Suprapubic skin (tissue), 4 donors: ENCODE results near the gene FLRT2. TPM values are rescaled to one million over a fixed set of nuclear protein-coding genes. Genes with fewer than 3 reads are reported as not detected.
A peak's percentile ranks its signal among the peaks of the same experiment; 100 is the strongest.

Experiments used
- DNase-seq, 2 donors: peaks; one replicate each; pipeline ENCODE4 v3.0.0-alpha.2; 2019; ENCODE audit warnings: low spot score in 2 of 2
- H3K27ac ChIP-seq: fragments of 200-600 bp; sonication (generic); one replicate; pipeline ENCODE4 v1.5.1; 2019
- H3K27me3 ChIP-seq: fragments of 200-600 bp; sonication (generic); one replicate; pipeline ENCODE4 v1.5.1; 2019
- H3K36me3 ChIP-seq: fragments of 200-600 bp; sonication (generic); one replicate; pipeline ENCODE4 v1.5.1; 2019
- H3K4me1 ChIP-seq: fragments of 200-600 bp; sonication (generic); one replicate; pipeline ENCODE4 v1.5.1; 2019
- H3K4me3 ChIP-seq: fragments of 200-600 bp; sonication (generic); one replicate; pipeline ENCODE4 v1.5.1; 2019; ENCODE audit warnings: mild to moderate bottlenecking
- H3K9me3 ChIP-seq: fragments of 200-600 bp; sonication (generic); one replicate; pipeline ENCODE4 v1.5.1; 2019
- EP300 ChIP-seq: sonication (generic); formaldehyde crosslinking; IDR thresholded peaks from one replicate; pipeline ENCODE4 v1.6.1; 2017; ENCODE audit warnings: antibody characterized with exemption
- POLR2A ChIP-seq, 2 donors: fragments of 450-650 bp; IDR thresholded peaks; one replicate each; pipeline ENCODE4 v1.6.1; 2017; ENCODE audit warnings: antibody characterized with exemption in 2 of 2, mild to moderate bottlenecking in 2 of 2, moderate library complexity in 2 of 2
- POLR2AphosphoS5 ChIP-seq, 3 donors: sonication (generic); formaldehyde crosslinking; IDR thresholded peaks; one replicate each; pipeline ENCODE4 v1.6.1; 2017; ENCODE audit warnings: antibody characterized with exemption in 3 of 3
- WGBS: methylation state at CpG from one replicate; pipeline ENCODE4 v1.1.5; 2018; 5-methylcytosine and 5-hydroxymethylcytosine counted together
- total RNA-seq, 4 donors: library from RNA; depleted of rRNA; stranded (reverse); fragments of >200 nt; gene quantifications; one replicate each; pipeline ENCODE4 v1.1.0, GENCODE V29; 2016
- TF ChIP-seq, protein P1 (sequence below), 2 donors: fragments of 200-600 bp in 1 of 2; fragments of 450-650 bp in 1 of 2; sonication (generic) in 1 of 2; IDR thresholded peaks; one replicate each; pipeline ENCODE4 v1.5.1; 2016 to 2019; ENCODE audit warnings: antibody characterized with exemption in 2 of 2, mild to moderate bottlenecking in 1 of 2, moderate library complexity in 1 of 2

FLRT2 gene, protein sequence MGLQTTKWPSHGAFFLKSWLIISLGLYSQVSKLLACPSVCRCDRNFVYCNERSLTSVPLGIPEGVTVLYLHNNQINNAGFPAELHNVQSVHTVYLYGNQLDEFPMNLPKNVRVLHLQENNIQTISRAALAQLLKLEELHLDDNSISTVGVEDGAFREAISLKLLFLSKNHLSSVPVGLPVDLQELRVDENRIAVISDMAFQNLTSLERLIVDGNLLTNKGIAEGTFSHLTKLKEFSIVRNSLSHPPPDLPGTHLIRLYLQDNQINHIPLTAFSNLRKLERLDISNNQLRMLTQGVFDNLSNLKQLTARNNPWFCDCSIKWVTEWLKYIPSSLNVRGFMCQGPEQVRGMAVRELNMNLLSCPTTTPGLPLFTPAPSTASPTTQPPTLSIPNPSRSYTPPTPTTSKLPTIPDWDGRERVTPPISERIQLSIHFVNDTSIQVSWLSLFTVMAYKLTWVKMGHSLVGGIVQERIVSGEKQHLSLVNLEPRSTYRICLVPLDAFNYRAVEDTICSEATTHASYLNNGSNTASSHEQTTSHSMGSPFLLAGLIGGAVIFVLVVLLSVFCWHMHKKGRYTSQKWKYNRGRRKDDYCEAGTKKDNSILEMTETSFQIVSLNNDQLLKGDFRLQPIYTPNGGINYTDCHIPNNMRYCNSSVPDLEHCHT
- total RNA-seq = 10 to 100 TPM; 21.5 to 41.4 (median 28.0) TPM

DNA sequence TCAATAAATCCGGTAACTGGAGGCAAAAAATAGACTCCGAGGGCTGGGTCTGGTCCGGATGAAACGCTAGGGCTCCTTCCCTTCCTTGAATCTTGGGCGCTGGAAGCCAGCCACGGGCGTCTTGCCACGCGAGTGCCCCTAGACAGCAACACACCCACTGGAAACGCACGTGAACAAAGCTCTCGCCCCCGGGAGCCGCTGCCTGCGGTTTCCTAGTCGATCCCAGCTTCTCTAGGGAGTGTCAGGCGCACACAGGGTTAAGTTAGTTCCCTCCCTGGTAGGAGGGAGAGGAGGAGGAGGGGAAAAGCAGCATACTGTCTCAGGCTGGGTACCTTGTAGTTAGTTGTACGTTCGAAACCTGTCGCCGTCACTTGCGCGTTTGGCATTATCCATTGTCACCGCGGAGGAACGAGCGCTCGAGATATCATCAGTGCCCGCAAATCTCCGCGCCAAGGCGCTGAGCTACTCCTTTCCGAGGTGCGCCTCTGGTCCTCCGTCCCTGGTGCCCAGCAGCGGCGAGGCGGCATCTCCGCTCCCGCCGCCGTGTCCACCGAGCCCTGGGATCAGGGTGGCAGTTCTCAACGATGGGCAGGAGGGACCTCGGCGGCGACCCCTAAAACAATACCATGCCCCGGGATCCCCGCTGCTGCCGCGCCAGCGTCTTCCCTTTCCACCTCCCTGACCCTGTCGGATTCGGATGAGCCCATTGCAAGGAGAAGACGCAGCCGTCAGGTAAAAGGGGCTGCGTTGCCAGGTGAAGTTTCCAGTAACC, at the start of gene FLRT2:
FLRT2 (plus strand) TSS at position 342 of the 772 bp plus-strand sequence. CDS start 91,371 bp downstream, outside the sequence.
- H3K27me3 ChIP-seq = no peaks in the 10 kb centered on the region
- no peaks in the 10 kb centered on the region for H3K9me3 ChIP-seq
- peaks cover 54% of the 10 kb centered on the region for H3K4me1 ChIP-seq
- H3K4me3 ChIP-seq = peak within 1 kb of the TSS; percentile 78
- H3K36me3 ChIP-seq = no peaks in the 10 kb centered on the region
- peak; percentile 80 to 83 for DNase-seq
- 3% methylated on average over 19 of the region's 57 CpGs for WGBS
- H3K27ac ChIP-seq = peak within 1 kb of the TSS; percentile 86
- TF ChIP-seq EP300 (no peak), POLR2A (IDR thresholded peaks at IDR 0.05) (no peak), POLR2AphosphoS5 (IDR thresholded peaks at IDR 0.05) (no peak)
- TF ChIP-seq, protein P1, sequence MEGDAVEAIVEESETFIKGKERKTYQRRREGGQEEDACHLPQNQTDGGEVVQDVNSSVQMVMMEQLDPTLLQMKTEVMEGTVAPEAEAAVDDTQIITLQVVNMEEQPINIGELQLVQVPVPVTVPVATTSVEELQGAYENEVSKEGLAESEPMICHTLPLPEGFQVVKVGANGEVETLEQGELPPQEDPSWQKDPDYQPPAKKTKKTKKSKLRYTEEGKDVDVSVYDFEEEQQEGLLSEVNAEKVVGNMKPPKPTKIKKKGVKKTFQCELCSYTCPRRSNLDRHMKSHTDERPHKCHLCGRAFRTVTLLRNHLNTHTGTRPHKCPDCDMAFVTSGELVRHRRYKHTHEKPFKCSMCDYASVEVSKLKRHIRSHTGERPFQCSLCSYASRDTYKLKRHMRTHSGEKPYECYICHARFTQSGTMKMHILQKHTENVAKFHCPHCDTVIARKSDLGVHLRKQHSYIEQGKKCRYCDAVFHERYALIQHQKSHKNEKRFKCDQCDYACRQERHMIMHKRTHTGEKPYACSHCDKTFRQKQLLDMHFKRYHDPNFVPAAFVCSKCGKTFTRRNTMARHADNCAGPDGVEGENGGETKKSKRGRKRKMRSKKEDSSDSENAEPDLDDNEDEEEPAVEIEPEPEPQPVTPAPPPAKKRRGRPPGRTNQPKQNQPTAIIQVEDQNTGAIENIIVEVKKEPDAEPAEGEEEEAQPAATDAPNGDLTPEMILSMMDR (IDR thresholded peaks at IDR 0.05) = no peak

GRCh38 chr14:85481471-85481870, 48.5 kb upstream of the FLRT2 start:
- no peak for DNase-seq
- no peak overlapping the region for H3K4me3 ChIP-seq
- H3K36me3 ChIP-seq = no peaks in the 10 kb centered on the region
- no peaks in the 10 kb centered on the region for H3K9me3 ChIP-seq
- H3K27me3 ChIP-seq = no peaks in the 10 kb centered on the region
- no peaks in the 10 kb centered on the region for H3K4me1 ChIP-seq
- 85% methylated on average over 3 of the region's 3 CpGs for WGBS
- no peak overlapping the region for H3K27ac ChIP-seq
- TF ChIP-seq, protein P1 (IDR thresholded peaks at IDR 0.05) = no peak
- TF ChIP-seq POLR2AphosphoS5 (IDR thresholded peaks at IDR 0.05) (no peak), POLR2A (IDR thresholded peaks at IDR 0.05) (no peak), EP300 (no peak)

- no peak for DNase-seq
- Histone ChIP-seq H3K4me3 (no peak overlapping the region), H3K36me3 (no peaks in the 10 kb centered on the region), H3K4me1 (no peaks in the 10 kb centered on the region), H3K27me3 (no peaks in the 10 kb centered on the region), H3K27ac (no peak overlapping the region), H3K9me3 (no peaks in the 10 kb centered on the region)
- TF ChIP-seq, protein P1 (IDR thresholded peaks at IDR 0.05) = no peak
- TF ChIP-seq EP300 (no peak), POLR2A (IDR thresholded peaks at IDR 0.05) (no peak), POLR2AphosphoS5 (IDR thresholded peaks at IDR 0.05) (no peak)
- 87% methylated on average over 4 of the region's 4 CpGs for WGBS
Observed at GRCh38 chr14:85482552-85482951, 47.4 kb upstream of the FLRT2 start.

DNA sequence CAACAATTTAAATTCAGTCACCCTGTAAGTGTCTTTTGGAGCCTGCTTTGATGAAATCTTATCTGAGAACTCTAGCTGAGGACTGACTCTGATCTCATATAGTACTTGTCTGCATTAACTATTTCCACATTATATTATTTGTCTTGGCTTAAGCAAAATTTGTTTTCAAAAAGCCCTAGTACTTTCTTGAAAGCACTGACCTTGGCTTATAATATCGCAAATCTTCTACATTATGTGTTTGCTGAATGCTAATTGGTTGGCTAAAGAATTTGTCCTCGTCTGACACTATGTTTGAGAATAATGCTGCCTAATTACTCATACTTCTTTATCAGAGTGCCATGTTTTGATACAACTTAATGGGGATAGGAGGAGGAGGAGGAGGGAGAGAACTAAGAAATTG, 46.9 kb upstream of the FLRT2 start:
- H3K4me1 ChIP-seq = no peaks in the 10 kb centered on the region
- no peaks in the 10 kb centered on the region for H3K9me3 ChIP-seq

More for the DNA sequence above, 46.9 kb upstream of the FLRT2 start:
- TF ChIP-seq, protein P1 (IDR thresholded peaks at IDR 0.05) = no peak
- no peak for TF ChIP-seq POLR2A (IDR thresholded peaks at IDR 0.05)
- TF ChIP-seq POLR2AphosphoS5 (IDR thresholded peaks at IDR 0.05) = no peak
- no peak for TF ChIP-seq EP300
- H3K27me3 ChIP-seq = no peaks in the 10 kb centered on the region
- no peaks in the 10 kb centered on the region for H3K36me3 ChIP-seq
- no peak for DNase-seq
- 24% methylated on average over 2 of the region's 2 CpGs for WGBS
- no peak overlapping the region for H3K27ac ChIP-seq
- no peak overlapping the region for H3K4me3 ChIP-seq
